Caco-2 (cell line): Measurements from ENCODE around the gene PPP1R12A. TPM values are rescaled to one million over a fixed set of nuclear protein-coding genes. Genes with fewer than 3 reads are reported as not detected.

Experiments
- BruUV-seq: library from RNA; stranded (reverse); fragments of 400-500 nt; replicated peaks from 2 replicates; lab custom pipeline; 2021; lab: Mats Ljungman, UMichigan
- CTCF ChIA-PET: fragments of 300-600 bp; sonication (Branson Sonifier 250); formaldehyde crosslinking; loops from one replicate; lab custom pipeline; 2022; ENCODE audit warnings: antibody characterized with exemption; lab: Charles Lee
- POLR2A ChIA-PET: fragments of 300-600 bp; sonication (Branson Sonifier 250); formaldehyde crosslinking; loops from one replicate; lab custom pipeline; 2022; ENCODE audit warnings: antibody characterized with exemption; lab: Charles Lee
- DNase-seq, 2 experiments: peaks; one replicate each; pipeline versions ENCODE4 v3.0.0 to v3.0.0-alpha.2; 2020 to 2022
- H3K27me3 ChIP-seq: replicated peaks from 2 replicates; pipeline ENCODE4 v1.6.0; 2011; ENCODE audit warnings: low read length; ENCODE audit not compliant: control insufficient read depth, insufficient read depth
- H3K36me3 ChIP-seq: 2 replicates; pipeline ENCODE4 v1.5.1; 2011; ENCODE audit warnings: low read length; ENCODE audit not compliant: control insufficient read depth, insufficient read depth
- H3K4me1 ChIP-seq: fragments of 250-450 bp; sonication (Bioruptor Pico); 2 replicates; pipeline ENCODE4 v1.5.1; 2020; ENCODE audit warnings: mild to moderate bottlenecking
- H3K4me3 ChIP-seq: 2 replicates; pipeline ENCODE4 v1.5.1; 2011; ENCODE audit warnings: low read depth, mild to moderate bottlenecking, control low read depth, low read length
- H3K9me3 ChIP-seq: fragments of 250-450 bp; sonication (Bioruptor Pico); 2 replicates; pipeline ENCODE4 v1.5.1; 2020; ENCODE audit warnings: mild to moderate bottlenecking, moderate library complexity
- H3K27ac Mint-ChIP-seq: one replicate; pipeline ENCODE4 v1.8.0; 2022; ENCODE audit warnings: mixed read lengths; ENCODE audit not compliant: unreplicated experiment
- H3K27me3 Mint-ChIP-seq: one replicate; pipeline ENCODE4 v1.8.0; 2022; ENCODE audit warnings: mixed read lengths; ENCODE audit not compliant: insufficient read depth, unreplicated experiment
- H3K36me3 Mint-ChIP-seq: one replicate; pipeline ENCODE4 v1.8.0; 2022; ENCODE audit warnings: mild to moderate bottlenecking, mixed read lengths; ENCODE audit not compliant: insufficient read depth, unreplicated experiment
- H3K4me1 Mint-ChIP-seq: one replicate; pipeline ENCODE4 v1.8.0; 2022; ENCODE audit warnings: low read depth, mixed read lengths; ENCODE audit not compliant: unreplicated experiment
- H3K4me3 Mint-ChIP-seq: one replicate; pipeline ENCODE4 v1.8.0; 2022; ENCODE audit warnings: mild to moderate bottlenecking, moderate library complexity, mixed read lengths; ENCODE audit not compliant: unreplicated experiment
- H3K9me3 Mint-ChIP-seq: one replicate; pipeline ENCODE4 v1.8.0; 2022; ENCODE audit warnings: mixed read lengths; ENCODE audit not compliant: unreplicated experiment
- intact Hi-C: fragments of 100-400 bp; cut with micrococcal nuclease; formaldehyde crosslinking; loops from one replicate; pipeline ENCODE4 v1.10.0; 2022; ENCODE audit not compliant: unreplicated experiment
- total RNA-seq: library from RNA; stranded (reverse); gene quantifications from 2 replicates; pipeline ENCODE4 v1.2.3, GENCODE V29; 2022
- TF ChIP-seq, protein P1 (sequence below), 2 experiments: fragments of 200-600 bp in 1 of 2; IDR thresholded peaks; 1 replicate in 1 of 2; 2 replicates in 1 of 2; pipeline versions ENCODE4 v1.5.1 to v1.8.0; 2011 to 2022; ENCODE audit warnings: antibody characterized with exemption in 1 of 2, control low read depth in 1 of 2, inconsistent platforms in 1 of 2, low read depth in 1 of 2, low read length in 1 of 2, mild to moderate bottlenecking in 1 of 2, moderate library complexity in 1 of 2; ENCODE audit not compliant: insufficient read depth in 1 of 2, severe bottlenecking in 1 of 2, unreplicated experiment in 1 of 2

The PPP1R12A gene
- total RNA-seq, 1 experiment from 2014 or later = 62.5 TPM

DNA sequence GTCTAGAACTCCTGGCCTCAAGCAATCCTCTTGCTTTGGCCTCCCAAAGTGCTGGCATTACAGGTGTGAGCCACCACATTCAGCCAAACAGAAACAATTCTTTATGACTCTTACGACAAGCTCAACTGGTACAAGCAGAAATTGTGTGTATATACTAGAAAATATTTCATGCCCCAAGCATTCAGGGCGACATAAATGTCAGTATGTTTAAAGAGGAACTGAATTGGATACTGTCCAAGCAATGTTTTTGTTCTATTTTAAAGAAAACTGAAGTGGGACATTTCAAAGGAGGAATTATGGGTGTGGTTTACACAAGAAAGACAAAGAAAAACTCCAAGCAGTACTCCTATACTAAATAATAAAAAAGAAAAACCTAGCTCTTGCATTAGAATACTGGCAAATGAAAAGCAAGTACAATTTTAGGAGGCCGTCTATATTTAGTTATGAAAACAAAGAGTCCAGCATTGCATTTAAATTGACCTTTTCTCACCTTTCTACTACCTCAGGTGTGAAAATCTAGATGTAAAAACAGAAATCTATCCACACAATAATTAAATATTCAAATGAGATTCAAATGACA lies 48.9 kb downstream of the PPP1R12A start:
- TF ChIP-seq, protein P1, sequence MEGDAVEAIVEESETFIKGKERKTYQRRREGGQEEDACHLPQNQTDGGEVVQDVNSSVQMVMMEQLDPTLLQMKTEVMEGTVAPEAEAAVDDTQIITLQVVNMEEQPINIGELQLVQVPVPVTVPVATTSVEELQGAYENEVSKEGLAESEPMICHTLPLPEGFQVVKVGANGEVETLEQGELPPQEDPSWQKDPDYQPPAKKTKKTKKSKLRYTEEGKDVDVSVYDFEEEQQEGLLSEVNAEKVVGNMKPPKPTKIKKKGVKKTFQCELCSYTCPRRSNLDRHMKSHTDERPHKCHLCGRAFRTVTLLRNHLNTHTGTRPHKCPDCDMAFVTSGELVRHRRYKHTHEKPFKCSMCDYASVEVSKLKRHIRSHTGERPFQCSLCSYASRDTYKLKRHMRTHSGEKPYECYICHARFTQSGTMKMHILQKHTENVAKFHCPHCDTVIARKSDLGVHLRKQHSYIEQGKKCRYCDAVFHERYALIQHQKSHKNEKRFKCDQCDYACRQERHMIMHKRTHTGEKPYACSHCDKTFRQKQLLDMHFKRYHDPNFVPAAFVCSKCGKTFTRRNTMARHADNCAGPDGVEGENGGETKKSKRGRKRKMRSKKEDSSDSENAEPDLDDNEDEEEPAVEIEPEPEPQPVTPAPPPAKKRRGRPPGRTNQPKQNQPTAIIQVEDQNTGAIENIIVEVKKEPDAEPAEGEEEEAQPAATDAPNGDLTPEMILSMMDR (IDR thresholded peaks at IDR 0.05; ENCODE audit: insufficient read depth in 1 of 2, low read depth in 1 of 2, low read length in 1 of 2, severe bottlenecking in 1 of 2, unreplicated experiment in 1 of 2) = no peak
- Mint-ChIP-seq H3K27me3 (no peaks in the 10 kb centered on the region), H3K4me1 (peaks cover 8% of the 10 kb centered on the region), H3K27ac (no peak overlapping the region), H3K9me3 (no peaks in the 10 kb centered on the region), H3K4me3 (no peak overlapping the region), H3K36me3 (no peaks in the 10 kb centered on the region)
- intact Hi-C loops = loop anchor here (2.0 to 10.0 kb wide), 3 partner anchors 49 to 481 kb away; partner anchors contain the start of gene PPP1R12A
- ChIA-PET POLR2A (interaction anchor here (0.6 kb wide), 1 partner anchor 63 kb away, joined by 12 read pairs; no protein-coding TSS in a partner anchor), CTCF (no interaction called here)
- no peaks in the 10 kb centered on the region for H3K36me3 ChIP-seq
- no peaks in the 10 kb centered on the region for H3K9me3 ChIP-seq
- no peaks in the 10 kb centered on the region for H3K27me3 ChIP-seq
- H3K4me3 ChIP-seq = no peak overlapping the region
- no TSS peak for BruUV-seq
- no peaks in the 10 kb centered on the region for H3K4me1 ChIP-seq
- no peak for DNase-seq

DNA sequence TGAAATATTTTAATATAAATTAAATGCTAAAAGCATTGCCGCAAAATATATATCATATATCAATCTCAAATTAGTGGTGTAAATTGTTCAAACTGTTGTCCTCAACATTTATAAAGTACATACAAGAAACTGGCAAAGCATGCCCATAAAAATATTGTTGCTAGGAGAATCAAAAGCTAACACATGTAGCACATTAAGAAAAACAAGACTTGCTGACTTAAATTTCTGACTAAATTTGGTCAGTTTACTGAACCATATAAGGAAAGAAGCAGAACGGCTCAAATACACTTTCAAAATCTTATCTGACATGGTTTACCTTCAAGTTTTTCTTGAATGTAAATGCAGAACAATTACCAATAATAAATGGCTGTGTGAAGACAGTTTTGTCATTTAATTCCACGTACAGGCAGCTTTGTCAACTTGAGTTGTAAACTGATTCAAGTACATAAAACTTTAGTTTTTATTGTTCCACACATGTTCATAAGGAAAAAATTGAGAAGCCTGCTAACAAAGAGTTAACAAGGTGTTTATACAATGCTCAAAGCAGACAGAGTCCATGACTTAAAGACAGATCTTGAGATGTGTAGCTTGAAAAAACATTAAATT lies 50.4 kb downstream of the PPP1R12A start:
- no peaks in the 10 kb centered on the region for H3K9me3 ChIP-seq
- intact Hi-C loops = loop anchor here (5.0 to 10.0 kb wide), 2 partner anchors 108 to 480 kb away; no protein-coding TSS in a partner anchor
- no peaks in the 10 kb centered on the region for H3K9me3 Mint-ChIP-seq
- H3K36me3 ChIP-seq = no peaks in the 10 kb centered on the region
- H3K27me3 ChIP-seq = no peaks in the 10 kb centered on the region
- TF ChIP-seq, protein P1 (IDR thresholded peaks at IDR 0.05; ENCODE audit: insufficient read depth in 1 of 2, low read depth in 1 of 2, low read length in 1 of 2, severe bottlenecking in 1 of 2, unreplicated experiment in 1 of 2) = no peak
- no TSS peak for BruUV-seq
- peaks cover 8% of the 10 kb centered on the region for H3K4me1 Mint-ChIP-seq
- no peak for DNase-seq
- POLR2A ChIA-PET = no interaction called here
- CTCF ChIA-PET = interaction anchor here (0.7 kb wide), 1 partner anchor 17 kb away, joined by 3 read pairs; no protein-coding TSS in a partner anchor
- H3K27me3 Mint-ChIP-seq = no peaks in the 10 kb centered on the region
- no peak overlapping the region for H3K27ac Mint-ChIP-seq
- H3K36me3 Mint-ChIP-seq = no peaks in the 10 kb centered on the region
- H3K4me3 Mint-ChIP-seq = no peak overlapping the region
- no peak overlapping the region for H3K4me3 ChIP-seq
- H3K4me1 ChIP-seq = no peaks in the 10 kb centered on the region

DNA sequence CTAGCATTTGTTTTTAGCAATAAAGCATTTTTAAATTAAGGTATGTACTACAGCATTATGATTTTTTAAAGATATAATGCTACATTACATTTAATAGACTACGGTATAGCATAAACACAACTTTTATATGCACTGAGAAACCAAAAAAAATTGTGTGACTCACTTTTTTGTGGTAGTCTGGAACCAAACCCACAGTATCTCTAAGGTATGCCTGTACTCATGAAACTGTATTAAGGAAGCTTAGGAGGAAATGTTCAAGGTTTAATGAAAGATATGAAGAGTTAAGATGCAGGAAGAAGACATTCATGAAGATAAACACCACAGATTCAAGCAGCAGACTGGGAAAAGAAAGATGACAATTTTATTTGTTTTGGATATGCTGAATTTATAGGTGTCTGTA lies 51.7 kb downstream of the PPP1R12A start:
- H3K27ac Mint-ChIP-seq = no peak overlapping the region
- TF ChIP-seq, protein P1 (IDR thresholded peaks at IDR 0.05; ENCODE audit: insufficient read depth in 1 of 2, low read depth in 1 of 2, low read length in 1 of 2, severe bottlenecking in 1 of 2, unreplicated experiment in 1 of 2) = no peak
- no peaks in the 10 kb centered on the region for H3K36me3 Mint-ChIP-seq
- intact Hi-C loops = loop anchor here (10.0 kb wide), 1 partner anchor 478 kb away; no protein-coding TSS in a partner anchor
- H3K9me3 Mint-ChIP-seq = no peaks in the 10 kb centered on the region
- no peaks in the 10 kb centered on the region for H3K27me3 ChIP-seq
- ChIA-PET POLR2A (no interaction called here), CTCF (no interaction called here)
- no peak for DNase-seq
- no peak overlapping the region for H3K4me3 Mint-ChIP-seq
- H3K27me3 Mint-ChIP-seq = no peaks in the 10 kb centered on the region
- H3K4me1 ChIP-seq = no peaks in the 10 kb centered on the region
- no TSS peak for BruUV-seq
- no peaks in the 10 kb centered on the region for H3K36me3 ChIP-seq
- peaks cover 5% of the 10 kb centered on the region for H3K4me1 Mint-ChIP-seq
- H3K9me3 ChIP-seq = no peaks in the 10 kb centered on the region
- H3K4me3 ChIP-seq = no peak overlapping the region
